AG09319 (cell line): ENCODE results near the gene AP5B1.

Source experiments
- DNase-seq: peaks from one replicate; pipeline ENCODE4 v3.0.0-alpha.2; 2010; ENCODE audit warnings: low read depth; ENCODE audit errors: extremely low read depth
- CTCF ChIP-seq: IDR thresholded peaks from 2 replicates; pipeline ENCODE4 v1.5.1; 2011; ENCODE audit warnings: low read depth, mild to moderate bottlenecking, inconsistent platforms, low read length, moderate library complexity

The AP5B1 gene

GRCh38 chr11:65727865-65728264 lies 52.9 kb downstream of the AP5B1 start:
- no peak for TF ChIP-seq CTCF
- no peak for DNase-seq

GRCh38 chr11:65726660-65727059 lies 54.1 kb downstream of the AP5B1 start:
- TF ChIP-seq CTCF = no peak; the same call in 1 of the 2 replicates
- DNase-seq = no peak
